Gastrocnemius medialis (tissue), 4 donors: Measurements from ENCODE around the gene SLFNL1.
A peak's percentile ranks its signal among the peaks of the same experiment; 100 is the strongest.

ENCODE experiments used
- CTCF ChIP-seq, 5 experiments: fragments of 450-650 bp in 3 of 5; fragments of 200-600 bp in 2 of 5; sonication (generic) in 2 of 5; IDR thresholded peaks in 4 of 5; conservative IDR thresholded peaks in 1 of 5; 1 replicate in 4 of 5; 2 replicates in 1 of 5; pipeline ENCODE4 v1.5.1; 2016 to 2019; ENCODE audit warnings: antibody characterized with exemption in 5 of 5, mild to moderate bottlenecking in 3 of 5, moderate library complexity in 3 of 5
- POLR2A ChIP-seq, 2 donors: fragments of 450-650 bp; IDR thresholded peaks; one replicate each; pipeline ENCODE4 v1.6.1; 2017; ENCODE audit warnings: antibody characterized with exemption in 2 of 2, mild to moderate bottlenecking in 2 of 2, moderate library complexity in 2 of 2

GRCh38 chr1:40979241-40980067, 42.1 kb downstream of the SLFNL1 start, which contains the start of gene CTPS1:
- TF ChIP-seq POLR2A (IDR thresholded peaks at IDR 0.05) (peak; percentile 72 to 80), CTCF (IDR thresholded peaks at IDR 0.05 in 4 of 5, conservative IDR thresholded peaks at IDR 0.05 in 1 of 5) (no peak)
